Measurements from ENCODE around the gene HDAC9.

HDAC9 gene

DNA sequence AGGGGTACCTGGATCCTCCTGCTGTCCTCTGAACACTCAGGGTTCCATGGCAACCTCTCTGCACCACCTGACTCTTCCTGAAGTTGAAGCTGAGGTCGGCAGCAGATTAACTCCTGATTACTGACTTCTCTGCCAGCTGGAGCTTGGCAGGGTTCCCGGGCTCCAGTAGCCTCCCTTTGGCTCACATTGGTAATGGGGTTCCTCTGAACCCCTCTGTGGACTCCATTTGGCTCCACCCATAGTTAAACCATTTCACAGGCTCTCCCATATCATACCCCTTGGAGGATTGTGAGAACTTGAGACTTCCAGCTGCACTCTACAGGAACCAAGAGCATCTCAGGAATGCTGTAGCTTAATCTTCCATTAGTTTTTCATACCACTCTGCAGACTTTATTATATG is 292.5 kb downstream of the HDAC9 start:
- DNase-seq (ENCODE audit: low spot score) = no peak

DNA sequence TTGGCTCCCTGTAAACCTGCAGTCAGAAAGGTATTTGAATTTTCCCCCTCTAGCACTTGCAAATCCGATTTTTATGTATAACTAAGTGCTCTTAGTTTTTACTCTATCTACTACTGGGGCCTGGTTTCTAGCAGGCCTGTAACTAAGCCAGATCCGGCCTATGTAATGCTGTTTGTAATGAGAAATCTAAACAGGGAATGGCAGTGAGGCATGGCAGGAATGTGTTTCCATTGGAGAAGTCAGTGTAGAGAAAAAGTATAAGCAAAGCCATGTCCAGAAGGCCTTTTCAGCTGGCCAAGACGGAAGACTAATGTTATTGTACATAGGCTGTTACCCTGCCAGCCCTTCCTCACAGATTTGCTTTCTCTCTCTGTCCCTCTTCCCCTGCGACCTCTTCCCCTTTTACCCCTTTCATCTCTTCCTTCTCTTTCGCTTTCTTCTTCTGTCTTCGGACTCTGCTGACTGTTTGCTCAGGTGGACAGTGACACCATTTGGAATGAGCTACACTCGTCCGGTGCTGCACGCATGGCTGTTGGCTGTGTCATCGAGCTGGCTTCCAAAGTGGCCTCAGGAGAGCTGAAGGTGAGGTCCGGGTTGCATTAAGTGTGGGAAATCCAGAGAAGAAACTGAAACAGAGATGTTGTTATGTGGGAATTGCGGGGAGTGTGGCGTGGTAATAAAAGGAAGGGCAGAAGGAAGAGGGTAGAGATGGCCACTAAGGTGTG is 297.5 kb downstream of the HDAC9 start:
- peak; percentile 20 for DNase-seq (ENCODE audit: low spot score)

DNA sequence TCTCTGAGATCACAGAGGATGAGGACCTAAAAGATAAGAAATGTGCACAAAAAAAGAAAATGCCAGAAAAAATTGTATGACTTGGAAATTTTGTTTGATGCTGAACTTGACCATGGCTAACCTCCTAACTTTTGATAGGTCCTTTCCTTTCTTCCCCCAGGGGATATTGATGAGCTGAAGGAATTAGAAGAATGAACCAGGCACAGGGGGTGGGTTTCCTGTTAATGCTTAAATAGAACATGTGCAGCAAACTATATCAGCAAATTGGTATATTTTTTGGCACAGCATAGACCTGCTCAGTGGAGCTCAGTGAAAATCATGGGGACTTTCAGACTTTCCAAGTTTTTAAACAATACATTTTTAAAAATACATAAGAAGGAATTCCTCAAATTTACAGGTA is 300.7 kb downstream of the HDAC9 start:
- DNase-seq (ENCODE audit: low spot score) = no peak

DNA sequence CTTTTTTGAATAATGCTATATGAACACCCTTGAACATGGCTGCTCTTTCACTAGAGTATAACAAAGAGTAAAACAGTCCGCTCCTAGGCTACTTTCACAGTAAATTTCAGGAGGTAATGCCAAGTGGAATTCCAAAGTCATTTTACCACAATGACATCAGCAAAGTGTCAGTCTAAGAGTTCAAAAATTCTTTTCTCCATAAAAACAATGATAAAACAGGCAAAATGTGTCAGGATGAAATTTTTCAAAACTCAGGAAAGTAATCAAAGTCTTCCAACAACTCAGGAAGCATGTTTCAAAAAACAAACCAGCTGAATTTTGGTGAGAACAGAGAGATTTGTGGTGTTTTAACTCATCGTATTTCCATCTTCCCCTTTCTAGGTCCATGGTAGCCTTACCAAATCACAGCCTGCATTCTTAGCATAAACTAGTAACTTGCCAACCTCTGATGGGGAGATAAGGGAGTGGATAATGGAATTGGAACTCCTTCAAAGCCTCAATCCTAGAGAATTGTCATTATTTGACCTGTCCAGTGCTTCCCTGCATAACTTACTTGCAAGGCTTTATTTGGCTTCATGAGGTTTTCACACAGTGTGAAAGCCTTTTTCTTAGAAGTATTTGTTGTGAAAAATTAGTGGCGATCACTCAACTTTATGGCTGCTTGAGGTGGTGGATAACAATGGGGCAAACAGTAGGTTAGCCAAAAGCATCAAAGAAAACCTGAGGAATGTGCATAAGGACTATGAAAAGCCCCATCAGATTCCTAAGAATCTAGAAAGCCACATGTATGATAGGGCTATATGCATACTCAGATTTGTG is 302.7 kb downstream of the HDAC9 start:
- no peak for DNase-seq (ENCODE audit: low spot score)

DNA sequence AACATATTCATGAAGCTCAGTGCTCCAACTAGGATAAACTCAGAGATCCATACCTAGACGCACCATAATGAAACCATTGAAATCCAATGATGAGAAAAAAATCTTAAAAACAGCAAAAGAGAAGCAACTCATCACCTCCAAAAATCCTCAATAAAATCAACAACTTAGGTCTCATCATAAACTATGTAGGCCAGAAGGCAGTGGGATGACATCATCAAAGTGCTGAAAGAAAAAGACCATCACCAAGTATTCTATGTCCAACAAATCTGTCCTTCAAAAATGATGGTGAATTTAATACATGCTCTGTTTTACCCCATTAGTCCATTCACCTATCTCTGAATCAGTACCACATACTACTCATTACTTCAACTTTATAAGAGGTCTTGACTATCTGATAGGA is 304.4 kb downstream of the HDAC9 start:
- no peak for DNase-seq (ENCODE audit: low spot score)

DNA sequence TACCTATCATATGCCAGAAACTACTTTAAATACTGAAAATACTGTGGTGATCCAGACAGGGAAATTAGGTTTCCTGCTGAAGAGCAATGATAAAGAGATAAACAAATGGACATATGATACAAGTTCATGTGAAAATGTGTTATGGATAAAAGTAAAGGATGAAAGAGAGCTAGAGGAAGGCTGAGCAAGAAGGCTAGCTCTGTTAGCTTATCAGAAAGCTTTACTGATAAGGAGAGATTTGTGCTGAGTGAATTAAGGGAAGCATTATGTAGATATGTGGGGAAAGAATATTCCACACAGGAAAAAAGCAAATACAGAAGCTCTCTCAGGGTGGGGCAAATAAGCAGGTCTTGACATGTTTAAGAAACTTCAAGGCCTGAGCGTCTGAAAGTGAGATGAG is 308.4 kb downstream of the HDAC9 start:
- DNase-seq (ENCODE audit: low spot score) = no peak

DNA sequence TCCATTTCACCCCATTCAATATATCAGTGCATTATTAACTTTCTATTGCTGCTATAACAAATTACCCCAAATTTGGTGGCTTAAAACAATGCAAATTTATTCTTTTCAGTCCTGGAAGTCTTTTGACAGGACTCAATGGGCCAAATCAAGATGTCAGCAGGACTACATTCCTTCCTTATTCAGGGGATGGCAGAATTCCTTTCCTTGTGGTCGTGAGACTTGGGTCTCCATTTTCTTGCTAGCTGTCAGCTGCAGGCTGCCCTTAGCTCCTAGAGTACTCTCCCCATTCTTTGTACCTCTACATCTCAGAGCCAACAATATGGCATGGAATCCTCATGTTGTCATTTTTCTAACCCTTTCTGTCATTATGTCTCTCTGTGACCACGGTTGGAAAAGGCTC is 310.6 kb downstream of the HDAC9 start:
- DNase-seq (ENCODE audit: low spot score) = no peak

DNA sequence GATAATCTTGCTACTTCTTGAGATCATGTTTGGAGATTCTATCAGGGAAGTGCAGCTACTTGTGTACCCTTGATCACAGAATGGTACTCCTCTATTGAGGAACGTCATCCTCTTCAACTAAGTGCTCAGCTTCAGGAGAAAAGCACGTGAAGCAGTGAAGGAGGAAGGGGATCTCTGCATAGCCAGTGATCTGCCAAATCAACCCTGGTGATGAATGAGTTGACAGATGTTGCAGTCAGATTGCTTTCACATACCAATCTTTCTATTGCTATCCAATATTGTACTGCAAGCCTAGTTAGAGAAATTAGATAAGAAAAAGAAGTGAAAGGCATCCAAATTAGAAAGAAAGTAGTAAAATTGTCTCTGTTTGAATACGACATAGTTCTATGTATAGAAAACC is 312.5 kb downstream of the HDAC9 start:
- DNase-seq (ENCODE audit: low spot score) = no peak

DNA sequence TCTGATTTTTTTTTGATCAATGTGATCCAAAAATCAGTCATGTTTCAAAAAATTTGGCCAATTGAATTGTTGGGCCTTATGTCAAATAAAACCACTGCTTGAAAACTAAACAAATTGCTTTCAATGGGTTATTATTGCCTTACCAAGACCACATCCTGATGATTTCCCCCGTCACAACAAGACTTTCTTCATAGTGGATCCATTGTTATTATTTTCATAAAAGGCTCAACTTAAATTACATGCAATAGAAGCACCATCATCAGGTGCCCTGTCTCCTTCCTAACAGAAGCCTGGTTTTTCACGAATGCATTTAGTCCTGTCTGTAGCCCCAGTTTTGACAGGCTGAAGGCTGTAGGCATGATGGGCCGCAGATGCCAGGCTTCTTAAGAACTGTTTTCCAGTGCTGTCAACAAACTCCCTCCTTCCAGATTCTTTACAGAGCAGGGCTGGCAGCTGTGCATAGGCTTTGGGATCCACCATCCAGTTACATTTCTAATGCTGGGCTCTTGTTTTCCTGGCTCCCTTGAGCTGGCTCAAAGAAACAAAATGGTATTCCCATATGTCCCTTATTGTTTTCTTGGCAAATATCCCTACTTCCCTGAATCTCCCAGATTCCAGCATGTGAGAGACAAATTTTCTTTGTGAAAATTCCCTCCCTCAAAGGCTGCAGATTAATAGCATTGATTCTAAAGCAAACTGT is 319.9 kb downstream of the HDAC9 start:
- no peak for DNase-seq (ENCODE audit: low spot score)

DNA sequence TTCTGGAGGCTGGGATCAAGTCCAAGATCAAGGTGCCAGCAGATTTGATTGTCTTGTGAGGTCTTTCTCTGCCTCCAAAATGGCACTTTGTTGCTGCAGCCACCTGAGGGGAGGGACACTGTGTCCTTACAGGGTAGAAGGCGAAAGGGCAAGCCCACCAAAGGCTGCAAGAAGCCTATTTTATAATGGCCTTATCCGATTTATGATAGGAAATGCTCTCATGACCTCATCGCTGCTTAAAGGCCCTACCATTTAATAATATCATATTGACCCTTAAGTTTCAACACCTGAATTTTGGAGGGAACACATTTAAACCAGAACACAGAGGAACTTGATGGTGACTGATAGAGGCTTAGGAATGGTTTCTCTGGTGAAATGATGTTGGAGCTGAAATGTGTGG is 325.4 kb downstream of the HDAC9 start:
- no peak for DNase-seq (ENCODE audit: low spot score)

DNA sequence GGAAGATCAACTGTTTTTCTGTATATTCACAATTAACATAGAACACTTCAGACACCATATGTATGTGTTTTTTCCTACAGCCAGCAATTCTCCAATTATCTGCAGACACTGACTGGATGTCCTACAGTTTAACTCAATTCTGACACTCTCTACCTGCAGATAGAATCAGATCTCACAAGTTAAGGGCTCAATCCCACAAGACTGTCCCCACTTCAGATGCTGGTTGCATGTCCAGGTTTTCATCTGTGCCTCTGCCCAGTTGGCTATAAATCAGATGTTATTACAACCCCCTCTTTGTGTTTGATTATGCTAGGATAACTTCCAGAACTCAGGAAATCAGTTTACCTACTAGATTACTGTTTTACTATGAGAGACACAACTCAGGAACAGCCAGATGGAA is 326.0 kb downstream of the HDAC9 start:
- DNase-seq (ENCODE audit: low spot score) = no peak

DNA sequence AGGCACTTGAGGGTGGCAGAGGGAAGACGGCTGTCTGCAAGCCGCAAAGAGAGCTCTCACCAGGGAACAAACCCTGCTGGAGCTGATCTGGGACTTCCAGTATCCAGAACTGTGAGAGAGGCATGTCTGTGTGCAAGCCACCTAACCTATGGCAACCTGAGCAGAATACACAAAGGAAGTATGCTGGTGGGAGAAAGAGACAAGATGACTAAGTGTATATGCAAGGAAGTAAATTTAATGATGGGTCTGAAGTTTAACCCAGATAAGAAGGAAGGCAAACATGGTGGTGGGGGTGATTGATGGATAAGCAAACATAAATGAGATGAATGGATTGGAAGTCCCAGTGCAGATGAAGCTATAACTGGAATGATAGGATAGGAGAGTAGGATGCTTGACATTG is 328.6 kb downstream of the HDAC9 start:
- no peak for DNase-seq (ENCODE audit: low spot score)

DNA sequence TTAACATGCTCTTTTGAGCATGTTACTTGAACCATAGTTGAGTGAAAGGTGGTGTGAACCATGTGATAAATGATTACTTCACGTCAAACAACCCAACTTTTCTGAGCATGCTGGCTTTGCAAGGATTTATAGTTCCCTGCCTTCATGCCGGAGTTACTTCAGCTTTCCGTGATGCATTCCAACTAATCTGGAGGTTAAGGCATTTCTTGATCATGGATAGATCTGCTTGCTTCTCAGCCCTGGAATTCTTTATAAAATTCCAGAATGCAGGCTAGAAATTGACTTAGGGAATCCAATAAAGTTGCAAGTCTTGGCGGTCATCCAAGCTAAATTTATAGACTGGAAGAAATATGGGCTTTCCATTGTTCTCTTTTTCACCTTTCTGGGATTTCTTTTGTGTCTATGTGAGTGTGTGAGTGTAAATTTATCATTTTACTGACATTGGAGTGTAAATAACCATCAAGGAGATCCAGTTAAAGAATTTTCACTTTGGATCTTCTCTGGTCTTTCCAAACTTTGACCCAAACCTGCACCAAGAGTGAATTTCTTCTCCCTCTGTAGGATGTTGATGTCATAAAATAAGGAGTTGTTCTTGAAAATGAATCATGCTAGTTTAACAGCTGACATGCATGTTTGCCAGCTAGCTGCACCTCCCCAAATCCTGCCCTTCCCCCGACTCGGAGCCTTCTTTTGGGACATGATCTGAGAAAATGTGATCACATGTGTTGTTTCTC is 332.9 kb downstream of the HDAC9 start:
- no peak for DNase-seq (ENCODE audit: low spot score)

DNA sequence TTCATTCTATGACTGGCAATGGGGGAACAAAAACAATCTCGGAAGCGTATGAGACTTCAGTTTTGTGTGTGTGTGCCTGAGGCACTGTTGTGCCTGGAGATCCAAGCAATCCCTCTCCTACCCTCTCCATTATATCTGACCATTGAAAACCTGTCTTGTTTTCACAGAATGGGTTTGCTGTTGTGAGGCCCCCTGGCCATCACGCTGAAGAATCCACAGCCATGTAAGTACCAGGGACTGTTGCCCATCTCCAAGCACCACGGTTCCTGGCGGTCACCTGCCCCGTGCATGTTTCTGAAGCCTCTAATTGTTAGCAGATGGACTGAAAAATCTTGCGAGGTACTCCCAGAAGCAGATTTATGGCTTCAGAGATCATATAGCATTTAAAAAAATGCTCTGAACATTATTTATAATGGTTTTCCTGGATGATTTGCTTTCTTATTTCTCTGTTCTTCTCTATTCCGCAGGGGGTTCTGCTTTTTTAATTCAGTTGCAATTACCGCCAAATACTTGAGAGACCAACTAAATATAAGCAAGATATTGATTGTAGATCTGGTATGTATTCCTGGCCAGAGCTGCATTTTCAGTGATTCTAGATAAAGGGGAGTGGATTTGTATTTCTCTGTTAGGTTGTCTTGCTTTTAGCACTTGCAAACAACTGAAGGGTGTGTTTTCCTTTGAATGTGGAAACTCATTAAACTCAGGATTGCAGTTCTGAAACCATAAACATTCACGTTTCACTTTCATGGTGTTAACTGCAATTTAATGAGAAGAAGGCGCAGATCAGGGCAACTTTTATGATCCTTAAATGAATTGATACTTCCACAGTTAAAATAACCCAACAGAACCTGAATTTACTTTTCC is 333.7 kb downstream of the HDAC9 start:
- DNase-seq (ENCODE audit: low spot score) = no peak

DNA sequence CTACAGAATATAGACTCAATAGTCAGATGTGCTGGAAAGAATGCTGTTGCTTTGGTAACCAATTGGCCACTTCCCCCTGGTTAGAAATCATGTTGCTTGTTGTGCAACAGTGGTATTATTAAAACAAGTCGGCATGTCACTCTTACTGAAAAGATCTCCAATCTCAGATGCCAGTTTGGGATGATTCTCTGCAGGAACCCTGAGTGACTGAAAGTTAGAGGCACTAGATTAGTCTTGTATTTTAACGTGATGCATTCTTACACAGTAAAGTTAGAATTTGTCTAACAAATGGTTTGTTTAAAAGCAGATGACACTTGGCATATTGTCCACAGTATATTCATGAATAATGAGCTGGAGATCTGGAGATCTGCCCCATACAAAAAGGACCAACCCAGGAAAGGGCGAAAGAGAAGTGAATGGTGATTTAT is 334.3 kb downstream of the HDAC9 start:
- peak; percentile 5 for DNase-seq (ENCODE audit: low spot score)

DNA sequence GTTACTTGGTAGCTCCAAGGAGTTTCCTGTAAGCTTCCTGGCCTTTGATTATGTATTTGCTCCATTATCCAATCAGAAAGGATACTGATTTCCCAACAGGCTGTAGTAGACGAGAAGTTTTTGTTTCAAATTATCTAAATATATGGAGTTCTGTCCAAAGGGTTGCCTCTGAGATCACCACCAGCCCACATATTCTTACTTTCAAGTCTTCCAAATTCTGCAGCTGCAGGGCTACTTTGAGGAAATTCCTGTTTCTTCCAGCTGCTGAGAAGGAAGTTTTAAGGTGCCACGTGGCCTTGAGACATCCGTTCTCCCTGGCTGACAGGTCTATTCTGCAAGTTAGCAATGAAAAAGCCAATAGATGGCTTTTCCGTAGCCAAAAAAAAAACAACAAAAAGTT is 335.9 kb downstream of the HDAC9 start:
- DNase-seq (ENCODE audit: low spot score) = no peak

DNA sequence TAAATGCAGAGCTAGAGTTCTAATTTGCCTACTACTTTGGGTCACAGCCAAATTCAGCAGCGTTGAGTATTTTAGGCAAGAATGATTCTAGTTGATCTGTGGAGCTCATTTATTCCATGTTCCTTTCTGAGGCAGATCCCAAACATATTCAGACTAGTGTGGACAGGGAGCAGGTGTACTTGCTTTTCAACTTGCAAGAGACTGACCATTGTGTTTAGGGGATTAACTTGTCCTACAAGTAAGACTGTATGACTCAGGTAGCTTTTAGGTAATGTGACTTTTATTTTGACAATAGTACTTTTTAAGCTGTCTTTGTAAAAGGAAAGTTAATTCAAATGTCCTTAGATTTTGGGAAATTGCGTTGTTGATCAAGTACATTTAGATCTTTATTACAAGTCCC is 336.4 kb downstream of the HDAC9 start:
- DNase-seq (ENCODE audit: low spot score) = no peak

DNA sequence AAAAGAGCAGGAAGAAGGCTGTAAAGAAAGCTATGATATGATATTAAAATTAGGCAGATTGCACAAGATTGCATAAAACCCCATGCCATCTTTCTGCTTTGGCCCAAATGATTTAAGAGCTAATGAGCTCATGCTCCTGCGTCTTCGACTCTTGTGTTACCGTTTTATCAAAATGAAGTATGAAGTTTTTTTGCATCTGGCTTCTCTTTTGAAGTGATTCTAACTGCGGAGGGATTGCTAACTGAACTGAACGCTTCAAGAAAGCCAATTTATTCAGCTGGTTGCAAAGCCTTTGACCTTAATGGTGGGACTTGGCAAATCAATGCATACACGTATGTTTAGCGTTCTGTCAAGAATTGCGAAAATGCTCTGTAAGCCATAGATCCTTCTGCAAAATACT is 339.0 kb downstream of the HDAC9 start:
- no peak for DNase-seq (ENCODE audit: low spot score)

DNA sequence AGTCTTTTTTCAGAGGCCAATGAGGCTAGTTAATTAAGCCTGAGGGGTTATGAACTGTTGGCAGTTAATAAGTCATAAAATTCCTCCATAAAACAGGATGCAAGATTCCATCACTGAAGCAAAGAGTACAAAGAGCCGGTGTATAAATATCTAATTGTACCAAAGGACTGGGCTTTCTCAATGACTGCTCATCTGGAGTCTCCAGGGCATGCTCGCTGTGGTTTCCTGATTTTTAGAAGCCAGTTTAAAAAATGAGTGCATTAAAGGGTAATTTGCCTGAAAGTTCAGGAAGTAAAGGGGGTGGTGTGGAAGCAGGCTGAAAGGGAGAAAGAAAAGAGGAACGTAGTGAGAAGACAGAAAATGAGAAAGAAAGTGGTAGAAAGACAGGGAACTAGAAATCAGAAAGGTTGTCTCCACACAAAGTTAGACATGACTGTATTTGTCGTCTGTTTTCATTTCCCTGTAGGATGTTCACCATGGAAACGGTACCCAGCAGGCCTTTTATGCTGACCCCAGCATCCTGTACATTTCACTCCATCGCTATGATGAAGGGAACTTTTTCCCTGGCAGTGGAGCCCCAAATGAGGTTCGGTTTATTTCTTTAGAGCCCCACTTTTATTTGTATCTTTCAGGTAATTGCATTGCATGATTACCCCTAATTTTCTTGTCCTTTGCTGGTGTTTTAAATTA is 339.6 kb downstream of the HDAC9 start:
- no peak for DNase-seq (ENCODE audit: low spot score)

DNA sequence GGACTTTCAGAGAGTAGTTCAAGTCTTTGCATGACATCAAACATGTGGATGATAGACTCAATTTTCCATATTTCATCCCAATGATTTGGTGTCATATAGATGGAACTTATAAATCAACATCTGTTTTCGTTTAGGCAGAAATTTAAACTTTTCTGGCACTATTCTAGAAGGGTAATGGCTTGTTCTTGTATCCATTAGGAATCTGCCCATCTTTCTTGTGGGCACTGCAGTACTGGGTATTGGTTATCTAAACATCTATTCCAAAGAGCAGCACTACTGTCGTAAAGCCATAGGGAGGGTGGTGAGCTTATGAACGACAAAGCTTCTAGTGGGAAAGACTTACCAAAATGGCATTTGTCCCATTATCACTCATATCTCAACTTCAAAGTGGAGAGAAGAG is 348.4 kb downstream of the HDAC9 start:
- no peak for DNase-seq (ENCODE audit: low spot score)

DNA sequence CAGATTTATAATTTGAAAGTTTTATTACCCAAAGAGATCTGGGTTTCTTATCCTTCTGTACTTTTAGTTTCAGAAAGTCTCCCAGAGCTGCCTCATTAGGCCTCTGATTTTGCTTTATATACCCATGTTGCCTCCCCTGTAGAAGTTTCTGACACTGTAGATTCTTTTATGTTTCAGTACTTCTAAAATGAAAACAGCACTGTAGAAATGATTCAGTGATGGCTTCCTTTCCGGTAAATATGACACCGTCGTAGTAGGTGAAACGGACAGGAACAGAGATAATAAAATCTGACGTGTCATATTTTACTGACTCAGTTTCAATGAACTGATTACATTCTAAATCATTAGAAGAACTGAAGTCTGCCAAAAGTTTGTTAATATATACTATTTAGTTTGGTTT is 349.2 kb downstream of the HDAC9 start:
- DNase-seq (ENCODE audit: low spot score) = no peak
